SK-N-SH treated with all-trans-retinoic acid at 6 μM for 48 hours (cell line): ENCODE results near the gene CHST7.

ENCODE experiments used
- ARNTL ChIP-seq: fragments of 450-650 bp; formaldehyde crosslinking; IDR thresholded peaks from 2 replicates; pipeline ENCODE4 v1.5.0; 2020; ENCODE audit warnings: low read depth, mild to moderate bottlenecking, moderate library complexity, borderline replicate concordance
- BACH2 ChIP-seq: fragments of 250-450 bp; sonication (Bioruptor Pico); IDR thresholded peaks from 2 replicates; pipeline ENCODE4 v1.9.0; 2021; ENCODE audit warnings: mild to moderate bottlenecking, borderline replicate concordance
- CREB5 ChIP-seq: fragments of 250-450 bp; sonication (Bioruptor Pico); IDR thresholded peaks from 2 replicates; pipeline ENCODE4 v1.5.1; 2020; ENCODE audit warnings: low read depth, mild to moderate bottlenecking, moderate library complexity
- ESRRG ChIP-seq: fragments of 250-450 bp; sonication (Bioruptor Pico); IDR thresholded peaks from 2 replicates; pipeline ENCODE4 v1.6.1; 2021; ENCODE audit warnings: mild to moderate bottlenecking
- PATZ1 ChIP-seq: fragments of 250-450 bp; sonication (Bioruptor Pico); IDR thresholded peaks from 2 replicates; pipeline ENCODE4 v1.8.0; 2020; ENCODE audit warnings: mild to moderate bottlenecking, moderate library complexity, borderline replicate concordance
- RARB ChIP-seq: fragments of 250-450 bp; sonication (Bioruptor Pico); IDR thresholded peaks from 2 replicates; pipeline ENCODE4 v1.8.0; 2021; ENCODE audit warnings: mild to moderate bottlenecking, moderate library complexity
- TCF4 ChIP-seq: fragments of 250-450 bp; sonication (Bioruptor Pico); IDR thresholded peaks from 2 replicates; pipeline ENCODE4 v1.8.0; 2021; ENCODE audit warnings: mild to moderate bottlenecking, moderate library complexity, borderline replicate concordance
- TOX ChIP-seq: fragments of 250-450 bp; sonication (Bioruptor Pico); IDR thresholded peaks from 2 replicates; pipeline ENCODE4 v1.8.0; 2021; ENCODE audit warnings: mild to moderate bottlenecking, moderate library complexity, borderline replicate concordance
- ZFP3 ChIP-seq: fragments of 250-450 bp; sonication (Bioruptor Pico); IDR thresholded peaks from 2 replicates; pipeline ENCODE4 v1.5.0; 2020; ENCODE audit warnings: mild to moderate bottlenecking, moderate library complexity
- ZFP30 ChIP-seq: fragments of 450-650 bp; formaldehyde crosslinking; IDR thresholded peaks from 2 replicates; pipeline ENCODE4 v1.5.0; 2022; ENCODE audit warnings: mild to moderate bottlenecking, moderate library complexity

GRCh38 chrX:46588263-46588662 lies 14.7 kb downstream of the CHST7 start:
- TF ChIP-seq RARB: no peak
- no peak for TF ChIP-seq ZFP30
- no peak for TF ChIP-seq ZFP3 (CRISPR knock-in tag)
- TF ChIP-seq BACH2 (CRISPR knock-in tag): no peak
- TF ChIP-seq TCF4 (CRISPR knock-in tag): no peak
- TF ChIP-seq PATZ1 (CRISPR knock-in tag): no peak
- TF ChIP-seq ARNTL (CRISPR knock-in tag): no peak
- no peak for TF ChIP-seq CREB5
- no peak for TF ChIP-seq ESRRG (CRISPR knock-in tag)
- TF ChIP-seq TOX: no peak
